Common myeloid progenitor, CD34-positive (primary cell): ENCODE data around the gene SLC27A6.

Experiments used
- CTCF ChIA-PET: fragments of 350-600 bp; sonication (Branson Sonifier 250); formaldehyde crosslinking; loops from one replicate; lab custom pipeline; 2021; ENCODE audit warnings: antibody characterized with exemption; lab: Charles Lee
- POLR2A ChIA-PET: fragments of 350-600 bp; sonication (Branson Sonifier 250); formaldehyde crosslinking; loops from one replicate; lab custom pipeline; 2021; ENCODE audit warnings: antibody characterized with exemption; lab: Charles Lee
- DNase-seq, 3 donors: peaks; one replicate each; pipeline versions ENCODE4 v3.0.0 to v3.0.0-alpha.2; 2013
- H3K27ac ChIP-seq, 2 experiments: 1 replicate in 1 of 2; 2 replicates in 1 of 2; pipeline ENCODE4 v1.7.0; 2013; ENCODE audit warnings: inconsistent platforms in 2 of 2, low read length in 2 of 2, mild to moderate bottlenecking in 2 of 2, low read depth in 1 of 2, moderate library complexity in 1 of 2; ENCODE audit not compliant: severe bottlenecking in 2 of 2, insufficient read depth in 1 of 2, poor library complexity in 1 of 2
- H3K27me3 ChIP-seq, 5 experiments: replicated peaks in 2 of 5; 1 replicate in 3 of 5; 2 replicates in 2 of 5; pipeline versions ENCODE4 v1.6.1 to v1.7.0; 2013; ENCODE audit warnings: low read length in 4 of 5, mild to moderate bottlenecking in 2 of 5, moderate library complexity in 2 of 5, inconsistent platforms in 1 of 5; ENCODE audit not compliant: insufficient read depth in 5 of 5, control insufficient read depth in 4 of 5
- H3K36me3 ChIP-seq, 4 experiments: 1 replicate in 2 of 4; 2 replicates in 2 of 4; pipeline versions ENCODE4 v1.6.1 to v1.7.0; 2013; ENCODE audit warnings: low read length in 3 of 4, control low read depth in 1 of 4, mild to moderate bottlenecking in 1 of 4; ENCODE audit not compliant: control insufficient read depth in 4 of 4, insufficient read depth in 4 of 4
- H3K4me1 ChIP-seq, 4 experiments: 1 replicate in 3 of 4; 2 replicates in 1 of 4; pipeline versions ENCODE4 v1.6.1 to v1.7.1; 2013; ENCODE audit warnings: low read length in 3 of 4, mild to moderate bottlenecking in 3 of 4, control low read depth in 1 of 4, inconsistent platforms in 1 of 4, moderate library complexity in 1 of 4; ENCODE audit not compliant: control insufficient read depth in 4 of 4, insufficient read depth in 4 of 4; ENCODE audit errors: control extremely low read depth in 1 of 4
- H3K4me3 ChIP-seq, 7 experiments: 1 replicate in 4 of 7; 2 replicates in 3 of 7; pipeline versions ENCODE4 v1.5.1 to v1.7.0; 2013; ENCODE audit warnings: mild to moderate bottlenecking in 7 of 7, low read length in 6 of 7, moderate library complexity in 6 of 7, inconsistent platforms in 2 of 7, low read depth in 2 of 7, control low read depth in 1 of 7; ENCODE audit not compliant: insufficient read depth in 4 of 7, control insufficient read depth in 1 of 7; ENCODE audit errors: extremely low read depth in 1 of 7
- H3K9me3 ChIP-seq, 5 experiments: 1 replicate in 4 of 5; 2 replicates in 1 of 5; pipeline versions ENCODE4 v1.6.1 to v1.7.1; 2013; ENCODE audit warnings: low read length in 4 of 5, mild to moderate bottlenecking in 2 of 5, inconsistent platforms in 1 of 5, low read depth in 1 of 5, moderate library complexity in 1 of 5; ENCODE audit not compliant: control insufficient read depth in 4 of 5, insufficient read depth in 2 of 5; ENCODE audit errors: control extremely low read depth in 1 of 5
- WGBS: methylation state at CpG from one replicate; pipeline ENCODE4 v1.1.5; 2013; ENCODE audit not compliant: insufficient coverage; 5-methylcytosine and 5-hydroxymethylcytosine counted together

Gene SLC27A6

GRCh38 chr5:129074903-129075302, 109.6 kb downstream of the SLC27A6 start:
- Histone ChIP-seq H3K27ac (no peak overlapping the region), H3K36me3 (no peaks in the 10 kb centered on the region), H3K27me3 (no peaks in the 10 kb centered on the region), H3K4me3 (no peak overlapping the region), H3K4me1 (no peaks in the 10 kb centered on the region), H3K9me3 (no peaks in the 10 kb centered on the region)
- POLR2A ChIA-PET = no interaction called here
- DNase-seq = no peak
- WGBS = 100% methylated on average over 1 of the region's 4 CpGs
- CTCF ChIA-PET = no interaction called here

- Histone ChIP-seq H3K27ac (no peak overlapping the region), H3K4me1 (peaks cover 0 to 1% (median 0%) of the 10 kb centered on the region in 4 experiments), H3K27me3 (no peaks in the 10 kb centered on the region), H3K4me3 (no peak overlapping the region), H3K36me3 (no peaks in the 10 kb centered on the region), H3K9me3 (no peaks in the 10 kb centered on the region)
- CTCF ChIA-PET = no interaction called here
- WGBS = no CpG with 5 or more reads among the region's 3 CpGs
- DNase-seq = no peak
- POLR2A ChIA-PET = no interaction called here
Measured at GRCh38 chr5:129077433-129078075, 112.3 kb downstream of the SLC27A6 start.

- Histone ChIP-seq H3K9me3 (no peaks in the 10 kb centered on the region), H3K4me3 (no peak overlapping the region), H3K4me1 (peaks cover 0 to 2% (median 0%) of the 10 kb centered on the region in 4 experiments), H3K27ac (no peak overlapping the region), H3K36me3 (no peaks in the 10 kb centered on the region), H3K27me3 (no peaks in the 10 kb centered on the region)
- 100% methylated on average over 1 of the region's 1 CpG for WGBS
- ChIA-PET CTCF (no interaction called here), POLR2A (no interaction called here)
- no peak for DNase-seq
Measured at GRCh38 chr5:129078247-129078646, 113.0 kb downstream of the SLC27A6 start.

GRCh38 chr5:129078660-129079059, 113.4 kb downstream of the SLC27A6 start:
- Histone ChIP-seq H3K4me1 (peaks cover 0 to 2% (median 0%) of the 10 kb centered on the region in 4 experiments), H3K4me3 (no peak overlapping the region), H3K27ac (no peak overlapping the region), H3K36me3 (no peaks in the 10 kb centered on the region), H3K9me3 (no peaks in the 10 kb centered on the region), H3K27me3 (no peaks in the 10 kb centered on the region)
- no peak for DNase-seq
- POLR2A ChIA-PET = no interaction called here
- CTCF ChIA-PET = no interaction called here
- 73% methylated on average over 2 of the region's 3 CpGs for WGBS

- DNase-seq = no peak
- H3K9me3 ChIP-seq = no peaks in the 10 kb centered on the region
- H3K4me3 ChIP-seq = no peak overlapping the region
- ChIA-PET CTCF (no interaction called here), POLR2A (no interaction called here)
- no peak overlapping the region for H3K27ac ChIP-seq
- H3K27me3 ChIP-seq = no peaks in the 10 kb centered on the region
- H3K4me1 ChIP-seq = peaks cover 0 to 2% (median 0%) of the 10 kb centered on the region in 4 experiments
- no peaks in the 10 kb centered on the region for H3K36me3 ChIP-seq
Measured at GRCh38 chr5:129079496-129079895, 114.2 kb downstream of the SLC27A6 start.

GRCh38 chr5:129080766-129081165, 115.5 kb downstream of the SLC27A6 start:
- Histone ChIP-seq H3K36me3 (no peaks in the 10 kb centered on the region), H3K4me3 (no peak overlapping the region), H3K9me3 (no peaks in the 10 kb centered on the region), H3K27me3 (no peaks in the 10 kb centered on the region), H3K27ac (no peak overlapping the region), H3K4me1 (peaks cover 0 to 2% (median 0%) of the 10 kb centered on the region in 4 experiments)
- POLR2A ChIA-PET = no interaction called here
- DNase-seq = no peak
- 94% methylated on average over 4 of the region's 7 CpGs for WGBS
- CTCF ChIA-PET = no interaction called here

- H3K4me1 ChIP-seq = peaks cover 0 to 2% (median 0%) of the 10 kb centered on the region in 4 experiments
- CTCF ChIA-PET = no interaction called here
- DNase-seq = peak in 2 of 3 donors; percentile 43 to 66
- no peaks in the 10 kb centered on the region for H3K9me3 ChIP-seq
- H3K27me3 ChIP-seq = no peaks in the 10 kb centered on the region
- POLR2A ChIA-PET = no interaction called here
- no peak overlapping the region for H3K4me3 ChIP-seq
- H3K27ac ChIP-seq = peak overlapping the region in 1 of 2 experiments; percentile 37
- WGBS = 88% methylated on average over 4 of the region's 6 CpGs
- no peaks in the 10 kb centered on the region for H3K36me3 ChIP-seq
Measured at GRCh38 chr5:129082225-129083136, 117.2 kb downstream of the SLC27A6 start.
